HUES64 (cell line): Measurements from ENCODE around the gene ZNF674.
"Not testable (repeated sequence)": the region's sequence is repeated elsewhere in the genome, so short reads cannot be mapped to it uniquely, and the experiment has no call there.

Experiments
- H3K27ac ChIP-seq: 2 replicates; pipeline ENCODE4 v1.7.0; 2013; ENCODE audit warnings: low read depth, low read length, inconsistent platforms
- H3K27me3 ChIP-seq: 2 replicates; pipeline ENCODE4 v1.6.1; 2013; ENCODE audit warnings: mild to moderate bottlenecking, low read length; ENCODE audit not compliant: insufficient read depth
- H3K36me3 ChIP-seq: 2 replicates; pipeline ENCODE4 v1.6.1; 2013; ENCODE audit warnings: mild to moderate bottlenecking, low read length; ENCODE audit not compliant: insufficient read depth
- H3K4me1 ChIP-seq: 2 replicates; pipeline ENCODE4 v1.6.1; 2013; ENCODE audit warnings: mild to moderate bottlenecking, low read length, moderate library complexity; ENCODE audit not compliant: insufficient read depth
- H3K4me3 ChIP-seq: 2 replicates; pipeline ENCODE4 v1.5.1; 2013; ENCODE audit warnings: mild to moderate bottlenecking, low read length, moderate library complexity
- H3K9ac ChIP-seq: 2 replicates; pipeline ENCODE4 v1.6.1; 2013; ENCODE audit warnings: mild to moderate bottlenecking, low read depth, low read length
- H3K9me3 ChIP-seq: 2 replicates; pipeline ENCODE4 v1.6.1; 2013; ENCODE audit warnings: low read depth, low read length; ENCODE audit not compliant: insufficient read depth
- WGBS: fragments of 150-250, 120-280 bp; methylation state at CpG from one replicate; pipeline ENCODE4 v1.1.7; 2013; ENCODE audit warnings: missing lambda C conversion rate; 5-methylcytosine and 5-hydroxymethylcytosine counted together

ZNF674 gene

GRCh38 chrX:46531442-46531841 is 13.8 kb downstream of the ZNF674 start:
- Histone ChIP-seq H3K27ac (no peak overlapping the region), H3K9me3 (no peaks in the 10 kb centered on the region), H3K36me3 (peaks cover 4% of the 10 kb centered on the region; the same call in 1 of the 2 replicates), H3K4me1 (no peaks in the 10 kb centered on the region), H3K27me3 (no peaks in the 10 kb centered on the region), H3K4me3 (no peak overlapping the region), H3K9ac (no peak overlapping the region)
- 74% methylated on average over 2 of the region's 3 CpGs for WGBS

- not testable (repeated sequence) for H3K9ac ChIP-seq, H3K4me3 ChIP-seq, H3K27me3 ChIP-seq, H3K9me3 ChIP-seq, H3K4me1 ChIP-seq, H3K36me3 ChIP-seq, H3K27ac ChIP-seq
- 100% methylated on average over 1 of the region's 1 CpG for WGBS
Observed at GRCh38 chrX:46530404-46530908, 14.8 kb downstream of the ZNF674 start.

GRCh38 chrX:46529740-46530403 is 15.3 kb downstream of the ZNF674 start:
- H3K9me3 ChIP-seq, H3K27me3 ChIP-seq, H3K4me1 ChIP-seq, H3K36me3 ChIP-seq, H3K4me3 ChIP-seq, H3K27ac ChIP-seq, H3K9ac ChIP-seq: not testable (repeated sequence)
- 89% methylated on average over 9 of the region's 12 CpGs for WGBS

- H3K9me3 ChIP-seq, H3K4me3 ChIP-seq, H3K27ac ChIP-seq, H3K9ac ChIP-seq, H3K4me1 ChIP-seq, H3K27me3 ChIP-seq, H3K36me3 ChIP-seq: not testable (repeated sequence)
- WGBS, result 94% methylated on average over 3 of the region's 6 CpGs
Observed at GRCh38 chrX:46528640-46529039, 16.6 kb downstream of the ZNF674 start.

- Histone ChIP-seq H3K27ac (no peak overlapping the region), H3K27me3 (no peaks in the 10 kb centered on the region), H3K4me3 (no peak overlapping the region), H3K36me3 (peaks cover 23% of the 10 kb centered on the region; the same call in 1 of the 2 replicates), H3K9ac (no peak overlapping the region), H3K4me1 (no peaks in the 10 kb centered on the region), H3K9me3 (peaks cover 21% of the 10 kb centered on the region)
- WGBS, result 100% methylated on average over 1 of the region's 1 CpG
Observed at GRCh38 chrX:46506076-46506475, 39.1 kb downstream of the ZNF674 start.

- Histone ChIP-seq H3K36me3 (peaks cover 39% of the 10 kb centered on the region; the same call in 1 of the 2 replicates), H3K27ac (no peak overlapping the region), H3K9ac (no peak overlapping the region), H3K9me3 (peaks cover 47% of the 10 kb centered on the region), H3K4me1 (no peaks in the 10 kb centered on the region), H3K27me3 (no peaks in the 10 kb centered on the region), H3K4me3 (no peak overlapping the region)
- 100% methylated on average over 1 of the region's 2 CpGs for WGBS
Observed at GRCh38 chrX:46502848-46503247, 42.4 kb downstream of the ZNF674 start.

GRCh38 chrX:46500054-46500453 is 45.2 kb downstream of the ZNF674 start:
- no peaks in the 10 kb centered on the region for H3K4me1 ChIP-seq
- no peak overlapping the region for H3K4me3 ChIP-seq
- H3K27ac ChIP-seq, result no peak overlapping the region
- peaks cover 47% of the 10 kb centered on the region for H3K9me3 ChIP-seq
- no CpG with 5 or more reads among the region's 1 CpG for WGBS
- H3K36me3 ChIP-seq, result peaks cover 32% of the 10 kb centered on the region; the same call in 1 of the 2 replicates
- no peak overlapping the region for H3K9ac ChIP-seq
- no peaks in the 10 kb centered on the region for H3K27me3 ChIP-seq

- Histone ChIP-seq H3K9me3 (peaks cover 10% of the 10 kb centered on the region), H3K27me3 (no peaks in the 10 kb centered on the region), H3K9ac (peak overlapping the region; percentile 44; the same call in 1 of the 2 replicates), H3K4me1 (no peaks in the 10 kb centered on the region), H3K27ac (peak overlapping the region; percentile 74; the same call in 1 of the 2 replicates), H3K4me3 (no peak overlapping the region), H3K36me3 (no peaks in the 10 kb centered on the region)
- WGBS, result 26% methylated on average over 10 of the region's 10 CpGs
Observed at GRCh38 chrX:46488712-46489111, 56.5 kb downstream of the ZNF674 start.

- peaks cover 6% of the 10 kb centered on the region for H3K9me3 ChIP-seq
- WGBS, result 61% methylated on average over 8 of the region's 8 CpGs
- no peak overlapping the region for H3K9ac ChIP-seq
- H3K27me3 ChIP-seq, result no peaks in the 10 kb centered on the region
- no peak overlapping the region for H3K4me3 ChIP-seq
- H3K27ac ChIP-seq, result no peak overlapping the region
- no peaks in the 10 kb centered on the region for H3K36me3 ChIP-seq
- H3K4me1 ChIP-seq, result no peaks in the 10 kb centered on the region
Observed at GRCh38 chrX:46485897-46486296, 59.3 kb downstream of the ZNF674 start.

- WGBS, result 95% methylated on average over 2 of the region's 2 CpGs
- not testable (repeated sequence) for H3K36me3 ChIP-seq, H3K9ac ChIP-seq, H3K27me3 ChIP-seq, H3K4me1 ChIP-seq, H3K9me3 ChIP-seq, H3K27ac ChIP-seq, H3K4me3 ChIP-seq
Observed at GRCh38 chrX:46478634-46479033, 66.6 kb downstream of the ZNF674 start.

GRCh38 chrX:46477435-46477834 is 67.8 kb downstream of the ZNF674 start:
- no peak overlapping the region for H3K4me3 ChIP-seq
- no peaks in the 10 kb centered on the region for H3K4me1 ChIP-seq
- H3K27me3 ChIP-seq, result no peaks in the 10 kb centered on the region
- no peak overlapping the region for H3K9ac ChIP-seq
- peaks cover 3% of the 10 kb centered on the region; the same call in 1 of the 2 replicates for H3K36me3 ChIP-seq
- 87% methylated on average over 2 of the region's 2 CpGs for WGBS
- H3K9me3 ChIP-seq, result no peaks in the 10 kb centered on the region
- no peak overlapping the region for H3K27ac ChIP-seq

GRCh38 chrX:46465203-46465602 is 80.0 kb downstream of the ZNF674 start:
- no peak overlapping the region for H3K27ac ChIP-seq
- H3K4me3 ChIP-seq, result no peak overlapping the region
- WGBS, result 100% methylated on average over 1 of the region's 1 CpG
- peaks cover 56% of the 10 kb centered on the region for H3K36me3 ChIP-seq
- no peaks in the 10 kb centered on the region for H3K4me1 ChIP-seq
- no peak overlapping the region for H3K9ac ChIP-seq
- H3K27me3 ChIP-seq, result no peaks in the 10 kb centered on the region
- H3K9me3 ChIP-seq, result no peaks in the 10 kb centered on the region
